WTC11 (cell line): Measurements from ENCODE around the gene EXOC4. TPM values are rescaled to one million over a fixed set of nuclear protein-coding genes. Genes with fewer than 3 reads are reported as not detected.

Source experiments
- ATAC-seq: fragments of 200-7000 bp; cut with Tn5 transposase; 2 replicates; pipeline ENCODE4 v1.10.0; 2021; ENCODE audit warnings: mild to moderate bottlenecking, moderate library complexity
- CTCF ChIA-PET: fragments of 300-600 bp; sonication (Branson Sonifier 250); formaldehyde crosslinking; loops from one replicate; lab custom pipeline; 2021; ENCODE audit warnings: antibody characterized with exemption; lab: Charles Lee
- POLR2A ChIA-PET: fragments of 350-600 bp; sonication (Branson Sonifier 250); formaldehyde crosslinking; loops from one replicate; lab custom pipeline; 2021; ENCODE audit warnings: antibody characterized with exemption; lab: Charles Lee
- DNase-seq: peaks from one replicate; pipeline ENCODE4 v3.0.0; 2021; ENCODE audit warnings: low spot score
- H3K27ac Mint-ChIP-seq: 2 replicates; pipeline ENCODE4 v1.8.0; 2021; ENCODE audit warnings: mixed read lengths
- H3K27me3 Mint-ChIP-seq: 2 replicates; pipeline ENCODE4 v1.8.0; 2021; ENCODE audit warnings: low read depth, mild to moderate bottlenecking, moderate library complexity, mixed read lengths
- H3K36me3 Mint-ChIP-seq: 2 replicates; pipeline ENCODE4 v1.8.0; 2021; ENCODE audit warnings: mixed read lengths
- H3K4me1 Mint-ChIP-seq: 2 replicates; pipeline ENCODE4 v1.8.0; 2022; ENCODE audit warnings: mixed read lengths
- H3K4me3 Mint-ChIP-seq: 2 replicates; pipeline ENCODE4 v1.8.0; 2021; ENCODE audit warnings: mild to moderate bottlenecking, moderate library complexity, mixed read lengths
- H3K9me3 Mint-ChIP-seq: 2 replicates; pipeline ENCODE4 v1.8.0; 2021; ENCODE audit warnings: mixed read lengths
- CREB1 ChIP-seq: sonication (generic); formaldehyde crosslinking; IDR thresholded peaks from 2 replicates; pipeline ENCODE4 v1.8.0; 2023; ENCODE audit warnings: mild to moderate bottlenecking, missing genetic modification reagents
- ELF4 ChIP-seq: sonication (generic); formaldehyde crosslinking; IDR thresholded peaks from 2 replicates; pipeline ENCODE4 v1.8.1; 2022; ENCODE audit warnings: low read depth, mild to moderate bottlenecking, moderate library complexity, missing genetic modification reagents
- ETV6 ChIP-seq: sonication (generic); formaldehyde crosslinking; IDR thresholded peaks from 2 replicates; pipeline ENCODE4 v1.8.1; 2022; ENCODE audit warnings: mild to moderate bottlenecking, missing genetic modification reagents
- GABPB1 ChIP-seq: sonication (generic); formaldehyde crosslinking; IDR thresholded peaks from 2 replicates; pipeline ENCODE4 v1.8.1; 2023; ENCODE audit warnings: mild to moderate bottlenecking, missing genetic modification reagents
- GTF2I ChIP-seq: fragments of 250-450 bp; sonication (Bioruptor Pico); conservative IDR thresholded peaks from 2 replicates; pipeline ENCODE4 v1.4.0; 2021; ENCODE audit warnings: mild to moderate bottlenecking
- MXD4 ChIP-seq: fragments of 250-450 bp; sonication (Bioruptor Pico); IDR thresholded peaks from 2 replicates; pipeline ENCODE4 v1.8.0; 2021; ENCODE audit warnings: mild to moderate bottlenecking, moderate library complexity, borderline replicate concordance
- NFE2L1 ChIP-seq: sonication (generic); formaldehyde crosslinking; IDR thresholded peaks from 2 replicates; pipeline ENCODE4 v1.8.1; 2023; ENCODE audit warnings: missing genetic modification reagents
- NR3C1 ChIP-seq: sonication (generic); formaldehyde crosslinking; conservative IDR thresholded peaks from 2 replicates; pipeline ENCODE4 v1.8.1; 2023; ENCODE audit warnings: low read depth, mild to moderate bottlenecking, missing genetic modification reagents
- OVOL2 ChIP-seq: fragments of 250-450 bp; sonication (Bioruptor Pico); IDR thresholded peaks from 2 replicates; pipeline ENCODE4 v1.9.0; 2021; ENCODE audit warnings: mild to moderate bottlenecking, borderline replicate concordance
- RORB ChIP-seq: fragments of 250-450 bp; sonication (Bioruptor Pico); IDR thresholded peaks from 2 replicates; pipeline ENCODE4 v1.9.0; 2021; ENCODE audit warnings: mild to moderate bottlenecking
- TEAD4 ChIP-seq: sonication (generic); formaldehyde crosslinking; IDR thresholded peaks from 2 replicates; pipeline ENCODE4 v1.8.0; 2022; ENCODE audit warnings: mild to moderate bottlenecking, missing genetic modification reagents
- TP53 ChIP-seq: sonication (generic); formaldehyde crosslinking; IDR thresholded peaks from 2 replicates; pipeline ENCODE4 v1.8.1; 2023; ENCODE audit warnings: mild to moderate bottlenecking, missing genetic modification reagents
- ZBTB21 ChIP-seq: sonication (generic); formaldehyde crosslinking; IDR thresholded peaks from 2 replicates; pipeline ENCODE4 v1.8.1; 2023; ENCODE audit warnings: mild to moderate bottlenecking, missing genetic modification reagents, borderline replicate concordance
- ZNF121 ChIP-seq: sonication (generic); formaldehyde crosslinking; IDR thresholded peaks from 2 replicates; pipeline ENCODE4 v1.8.0; 2023; ENCODE audit warnings: missing genetic modification reagents
- ZNF219 ChIP-seq: sonication (generic); formaldehyde crosslinking; IDR thresholded peaks from 2 replicates; pipeline ENCODE4 v1.8.0; 2023; ENCODE audit warnings: missing genetic modification reagents, mild to moderate bottlenecking, borderline replicate concordance
- ZNF263 ChIP-seq: sonication (generic); formaldehyde crosslinking; IDR thresholded peaks from 2 replicates; pipeline ENCODE4 v1.8.1; 2022; ENCODE audit warnings: low read depth, mild to moderate bottlenecking, moderate library complexity, missing genetic modification reagents
- ZNF317 ChIP-seq: sonication (generic); formaldehyde crosslinking; IDR thresholded peaks from 2 replicates; pipeline ENCODE4 v1.8.1; 2023; ENCODE audit warnings: low read depth, mild to moderate bottlenecking, moderate library complexity, missing genetic modification reagents, borderline replicate concordance
- ZNF416 ChIP-seq: fragments of 250-450 bp; sonication (Bioruptor Pico); IDR thresholded peaks from 2 replicates; pipeline ENCODE4 v1.9.0; 2021; ENCODE audit warnings: mild to moderate bottlenecking, inconsistent platforms
- ZNF671 ChIP-seq: fragments of 250-450 bp; sonication (Bioruptor Pico); IDR thresholded peaks from 2 replicates; pipeline ENCODE4 v1.8.0; 2021; ENCODE audit warnings: mild to moderate bottlenecking
- total RNA-seq: library from RNA; stranded (reverse); gene quantifications from 3 replicates; pipeline ENCODE4 v1.2.3, GENCODE V29; 2021
- TF ChIP-seq, protein P1 (sequence below): sonication (generic); formaldehyde crosslinking; IDR thresholded peaks from 2 replicates; pipeline ENCODE4 v1.8.0; 2022; ENCODE audit warnings: mild to moderate bottlenecking, missing genetic modification reagents
- TF ChIP-seq, protein P2 (sequence below): sonication (generic); formaldehyde crosslinking; IDR thresholded peaks from 2 replicates; pipeline ENCODE4 v1.8.1; 2023; ENCODE audit warnings: mild to moderate bottlenecking, missing genetic modification reagents
- TF ChIP-seq, protein P3 (sequence below): sonication (generic); formaldehyde crosslinking; IDR thresholded peaks from 2 replicates; pipeline ENCODE4 v1.8.1; 2022; ENCODE audit warnings: low read depth, missing genetic modification reagents, borderline replicate concordance
- TF ChIP-seq, protein P4 (sequence below): fragments of 250-450 bp; sonication (Bioruptor Pico); conservative IDR thresholded peaks from 2 replicates; pipeline ENCODE4 v1.9.0; 2021; ENCODE audit warnings: mild to moderate bottlenecking

The EXOC4 gene
- total RNA-seq, 1 experiment from 2014 or later: 62.0 TPM

DNA sequence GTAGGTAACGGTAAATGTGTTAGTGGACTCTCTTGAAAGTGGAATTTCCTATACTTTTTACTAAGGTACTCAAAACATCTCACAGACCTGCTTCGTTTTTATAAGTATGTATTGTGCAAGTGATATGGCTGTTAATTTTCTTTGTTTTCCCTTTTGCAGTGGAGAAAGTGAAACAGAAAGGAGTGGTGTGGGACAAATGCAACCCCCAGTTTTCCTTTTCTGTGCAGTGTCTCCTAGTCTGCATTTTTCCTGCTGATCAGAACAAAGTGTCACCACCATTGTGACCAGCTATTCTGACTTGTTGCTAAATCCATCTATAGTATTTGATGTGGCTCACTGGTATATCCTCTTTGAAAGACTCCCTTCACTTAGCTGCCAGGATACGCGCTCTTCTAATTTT, 410.0 kb downstream of the EXOC4 start (continued):
- no peak for TF ChIP-seq ZBTB21

DNA sequence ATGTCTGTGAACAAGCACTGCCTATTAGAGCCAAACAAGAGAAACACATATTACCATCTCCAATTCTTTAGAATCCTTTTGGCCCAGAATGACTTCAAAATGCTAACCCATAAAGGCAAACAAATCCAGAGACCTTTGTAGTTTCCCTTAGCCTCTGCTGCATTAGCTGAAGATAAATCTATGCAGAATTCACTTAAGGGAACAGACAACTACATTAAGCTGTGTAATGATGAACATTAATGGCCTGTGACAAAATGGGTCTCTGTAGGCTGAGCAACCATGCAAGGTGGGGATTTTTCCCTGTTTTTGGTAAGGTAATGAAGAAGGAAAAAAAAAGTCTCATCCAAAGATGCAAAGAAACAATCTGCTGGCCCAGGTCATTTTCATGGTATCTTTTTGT, 411.6 kb downstream of the EXOC4 start:
- Mint-ChIP-seq H3K9me3 (no peaks in the 10 kb centered on the region), H3K4me1 (peaks cover 26% of the 10 kb centered on the region), H3K27me3 (no peaks in the 10 kb centered on the region), H3K4me3 (no peak overlapping the region), H3K27ac (no peak overlapping the region), H3K36me3 (no peaks in the 10 kb centered on the region)
- TF ChIP-seq ZNF416 (no peak), TP53 (CRISPR knock-in tag) (no peak), NFE2L1 (CRISPR knock-in tag) (no peak), ZNF219 (CRISPR knock-in tag) (no peak), ZNF121 (no peak), CREB1 (CRISPR knock-in tag) (no peak), ZNF317 (CRISPR knock-in tag) (no peak), ELF4 (CRISPR knock-in tag) (no peak), GABPB1 (CRISPR knock-in tag) (no peak), ETV6 (no peak)
- TF ChIP-seq, protein P1, sequence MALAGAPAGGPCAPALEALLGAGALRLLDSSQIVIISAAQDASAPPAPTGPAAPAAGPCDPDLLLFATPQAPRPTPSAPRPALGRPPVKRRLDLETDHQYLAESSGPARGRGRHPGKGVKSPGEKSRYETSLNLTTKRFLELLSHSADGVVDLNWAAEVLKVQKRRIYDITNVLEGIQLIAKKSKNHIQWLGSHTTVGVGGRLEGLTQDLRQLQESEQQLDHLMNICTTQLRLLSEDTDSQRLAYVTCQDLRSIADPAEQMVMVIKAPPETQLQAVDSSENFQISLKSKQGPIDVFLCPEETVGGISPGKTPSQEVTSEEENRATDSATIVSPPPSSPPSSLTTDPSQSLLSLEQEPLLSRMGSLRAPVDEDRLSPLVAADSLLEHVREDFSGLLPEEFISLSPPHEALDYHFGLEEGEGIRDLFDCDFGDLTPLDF (CRISPR knock-in tag): no peak
- TF ChIP-seq, protein P2, sequence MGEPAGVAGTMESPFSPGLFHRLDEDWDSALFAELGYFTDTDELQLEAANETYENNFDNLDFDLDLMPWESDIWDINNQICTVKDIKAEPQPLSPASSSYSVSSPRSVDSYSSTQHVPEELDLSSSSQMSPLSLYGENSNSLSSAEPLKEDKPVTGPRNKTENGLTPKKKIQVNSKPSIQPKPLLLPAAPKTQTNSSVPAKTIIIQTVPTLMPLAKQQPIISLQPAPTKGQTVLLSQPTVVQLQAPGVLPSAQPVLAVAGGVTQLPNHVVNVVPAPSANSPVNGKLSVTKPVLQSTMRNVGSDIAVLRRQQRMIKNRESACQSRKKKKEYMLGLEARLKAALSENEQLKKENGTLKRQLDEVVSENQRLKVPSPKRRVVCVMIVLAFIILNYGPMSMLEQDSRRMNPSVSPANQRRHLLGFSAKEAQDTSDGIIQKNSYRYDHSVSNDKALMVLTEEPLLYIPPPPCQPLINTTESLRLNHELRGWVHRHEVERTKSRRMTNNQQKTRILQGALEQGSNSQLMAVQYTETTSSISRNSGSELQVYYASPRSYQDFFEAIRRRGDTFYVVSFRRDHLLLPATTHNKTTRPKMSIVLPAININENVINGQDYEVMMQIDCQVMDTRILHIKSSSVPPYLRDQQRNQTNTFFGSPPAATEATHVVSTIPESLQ (CRISPR knock-in tag): no peak
- TF ChIP-seq, protein P3, sequence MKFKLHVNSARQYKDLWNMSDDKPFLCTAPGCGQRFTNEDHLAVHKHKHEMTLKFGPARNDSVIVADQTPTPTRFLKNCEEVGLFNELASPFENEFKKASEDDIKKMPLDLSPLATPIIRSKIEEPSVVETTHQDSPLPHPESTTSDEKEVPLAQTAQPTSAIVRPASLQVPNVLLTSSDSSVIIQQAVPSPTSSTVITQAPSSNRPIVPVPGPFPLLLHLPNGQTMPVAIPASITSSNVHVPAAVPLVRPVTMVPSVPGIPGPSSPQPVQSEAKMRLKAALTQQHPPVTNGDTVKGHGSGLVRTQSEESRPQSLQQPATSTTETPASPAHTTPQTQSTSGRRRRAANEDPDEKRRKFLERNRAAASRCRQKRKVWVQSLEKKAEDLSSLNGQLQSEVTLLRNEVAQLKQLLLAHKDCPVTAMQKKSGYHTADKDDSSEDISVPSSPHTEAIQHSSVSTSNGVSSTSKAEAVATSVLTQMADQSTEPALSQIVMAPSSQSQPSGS (CRISPR knock-in tag): no peak
- ATAC-seq (no peak), DNase-seq (no peak)
- CTCF ChIA-PET: no interaction called here
- POLR2A ChIA-PET: no interaction called here

DNA sequence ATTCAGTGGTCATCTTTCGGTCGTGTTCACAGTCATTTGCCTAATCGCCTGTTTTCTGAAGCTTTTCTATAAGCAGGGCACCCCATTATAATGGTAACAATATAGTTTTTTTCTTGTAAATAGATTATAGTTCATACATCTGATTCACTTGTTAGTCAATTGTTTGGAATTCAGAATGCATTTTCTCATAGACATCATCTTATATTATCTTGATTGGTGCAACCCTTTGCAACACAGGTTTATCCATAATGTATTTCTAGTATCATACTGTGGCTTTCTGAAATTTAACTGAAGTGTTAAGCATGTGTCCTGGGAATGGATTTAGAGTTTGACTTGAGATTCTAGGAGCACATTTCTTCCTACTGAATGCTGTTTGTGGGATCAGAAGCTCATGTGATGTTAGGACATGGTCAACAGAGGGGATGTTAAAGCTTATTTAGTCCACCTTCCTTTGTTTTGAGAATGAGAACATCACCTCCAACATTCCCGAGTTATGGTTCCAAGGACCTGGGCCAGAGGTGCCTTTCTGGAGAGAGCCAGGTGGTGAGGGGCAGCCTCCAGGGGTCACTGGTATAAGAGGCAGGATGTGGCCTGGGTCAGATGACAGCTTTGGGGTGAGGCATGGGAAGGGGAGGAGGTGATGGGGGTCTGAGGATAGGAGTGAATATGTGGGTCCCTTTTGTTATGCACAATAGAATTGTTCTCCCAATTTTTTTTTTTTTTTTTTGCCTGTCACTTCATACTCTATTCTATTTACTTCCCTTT, 415.6 kb downstream of the EXOC4 start:
- no peaks in the 10 kb centered on the region for H3K27me3 Mint-ChIP-seq
- H3K36me3 Mint-ChIP-seq: no peaks in the 10 kb centered on the region
- H3K4me1 Mint-ChIP-seq: peaks cover 31% of the 10 kb centered on the region
- H3K9me3 Mint-ChIP-seq: peaks cover 4% of the 10 kb centered on the region; the same call in 1 of the 2 replicates
- no peak overlapping the region for H3K4me3 Mint-ChIP-seq
- ATAC-seq (peak; percentile 78), DNase-seq (peak; percentile 17)
- POLR2A ChIA-PET: no interaction called here
- H3K27ac Mint-ChIP-seq: no peak overlapping the region
- CTCF ChIA-PET: interaction anchor here (0.5 to 0.9 kb wide), 3 partner anchors 324 to 730 kb away, joined by 3 to 5 read pairs (median 4); no protein-coding TSS in a partner anchor
- TF ChIP-seq, protein P3 (CRISPR knock-in tag): no peak
- TF ChIP-seq OVOL2 (CRISPR knock-in tag): no peak
- TF ChIP-seq RORB (CRISPR knock-in tag): no peak
- TF ChIP-seq ZNF263: no peak
- no peak for TF ChIP-seq MXD4 (CRISPR knock-in tag)
- no peak for TF ChIP-seq GABPB1 (CRISPR knock-in tag)
- TF ChIP-seq, protein P4, sequence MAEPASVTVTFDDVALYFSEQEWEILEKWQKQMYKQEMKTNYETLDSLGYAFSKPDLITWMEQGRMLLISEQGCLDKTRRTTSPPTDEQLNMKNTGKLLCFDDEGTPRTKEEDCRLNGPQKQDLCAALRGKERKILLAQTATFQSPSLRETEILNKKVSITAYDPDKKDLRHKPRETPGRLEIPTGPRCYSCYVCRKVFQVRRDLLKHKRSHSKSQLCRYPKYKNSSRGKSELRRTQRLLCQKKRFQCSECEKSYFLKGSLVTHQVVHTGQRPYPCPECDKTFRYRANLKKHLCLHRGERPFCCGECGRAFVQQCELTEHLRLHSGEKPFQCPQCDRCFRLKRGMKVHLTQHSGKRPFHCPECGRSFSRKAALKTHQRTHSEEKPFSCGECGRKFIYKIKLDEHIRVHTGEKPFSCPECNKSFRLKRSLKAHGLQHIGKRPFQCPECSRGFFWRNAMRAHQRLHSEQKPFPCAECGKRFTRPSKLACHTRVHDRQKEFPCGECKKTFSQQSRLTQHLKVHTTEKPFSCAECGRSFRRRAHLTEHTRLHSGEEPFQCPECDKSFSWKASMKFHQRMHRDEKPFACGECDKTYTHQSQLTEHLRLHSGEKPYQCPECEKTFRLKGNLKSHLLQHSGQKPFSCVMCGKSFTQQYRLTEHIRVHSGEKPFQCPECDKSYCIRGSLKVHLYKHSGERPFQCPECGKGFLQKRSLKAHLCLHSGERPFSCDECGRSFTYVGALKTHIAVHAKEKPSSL: no peak
- TF ChIP-seq NR3C1 (CRISPR knock-in tag): no peak
- TF ChIP-seq TEAD4: no peak
- no peak for TF ChIP-seq ZNF671 (CRISPR knock-in tag)
- TF ChIP-seq GTF2I: no peak
